Gastroesophageal sphincter (tissue), 3 donors: ENCODE results near the gene GNPTG.

Source experiments
- CTCF ChIP-seq, 4 experiments: fragments of 200-600 bp in 2 of 4; fragments of 450-650 bp in 2 of 4; sonication (generic) in 1 of 4; IDR thresholded peaks; one replicate each; pipeline ENCODE4 v1.5.1; 2017 to 2019; ENCODE audit warnings: antibody characterized with exemption in 4 of 4, mild to moderate bottlenecking in 2 of 4, moderate library complexity in 2 of 4
- EP300 ChIP-seq: sonication (generic); formaldehyde crosslinking; IDR thresholded peaks from one replicate; pipeline ENCODE4 v1.6.1; 2017; ENCODE audit warnings: antibody characterized with exemption, mild to moderate bottlenecking
- POLR2A ChIP-seq, 2 donors: fragments of 450-650 bp; IDR thresholded peaks; one replicate each; pipeline ENCODE4 v1.6.1; 2017; ENCODE audit warnings: antibody characterized with exemption in 2 of 2, mild to moderate bottlenecking in 2 of 2, moderate library complexity in 1 of 2
- POLR2AphosphoS5 ChIP-seq: sonication (generic); formaldehyde crosslinking; IDR thresholded peaks from one replicate; pipeline ENCODE4 v1.6.1; 2017; ENCODE audit warnings: antibody characterized with exemption

DNA sequence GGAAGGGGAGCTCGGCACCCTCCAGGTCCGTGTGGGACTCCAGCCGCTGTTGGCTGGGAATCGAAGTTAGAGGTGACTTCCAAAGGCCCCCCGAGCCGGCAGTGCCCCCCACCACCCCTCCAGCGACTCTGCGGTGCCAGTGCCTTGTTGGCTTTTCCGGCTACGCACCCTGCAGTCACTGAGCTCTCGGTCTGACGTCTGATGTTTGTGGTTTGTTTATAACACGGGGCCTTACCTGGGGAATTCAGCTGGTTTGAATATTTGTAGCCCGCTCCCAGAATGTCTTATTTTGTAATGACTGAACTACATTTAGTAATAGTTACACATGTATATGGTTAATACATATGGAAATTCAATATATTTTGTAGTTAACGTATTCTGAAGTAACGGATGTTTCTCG lies 25.3 kb upstream of the GNPTG start:
- TF ChIP-seq CTCF (IDR thresholded peaks at IDR 0.05) (no peak), POLR2AphosphoS5 (no peak), EP300 (no peak), POLR2A (IDR thresholded peaks at IDR 0.05) (no peak)
